ENCODE measurements around the gene ZNF324B.
"Not testable (repeated sequence)": the region's sequence is repeated elsewhere in the genome, so short reads cannot be mapped to it uniquely, and the experiment has no call there.

Gene ZNF324B

DNA sequence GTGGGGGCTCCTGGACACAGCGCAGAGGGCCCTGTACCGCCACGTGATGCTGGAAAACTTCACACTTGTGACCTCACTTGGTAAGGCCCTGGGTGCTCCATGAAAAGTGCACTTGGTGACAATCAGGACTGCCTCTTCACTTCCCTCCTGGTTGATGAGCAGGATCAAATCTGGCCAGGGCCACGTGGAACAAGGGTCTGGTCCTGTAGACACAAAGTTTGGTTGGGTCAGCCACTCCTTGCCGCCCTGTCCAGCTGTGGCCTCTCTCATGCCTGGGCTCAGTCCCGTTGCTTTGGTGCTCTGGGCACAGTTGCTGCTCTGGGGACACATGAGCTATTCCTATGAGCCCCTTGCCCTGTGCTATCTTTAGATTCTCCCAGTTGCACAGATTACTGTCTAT, 2.3 kb downstream of the ZNF324B start:
- H3K36me3 ChIP-seq (ENCODE audit: control insufficient read depth, insufficient read depth, low read length) = no peaks in the 10 kb centered on the region
- H3K4me1 ChIP-seq (ENCODE audit: control insufficient read depth, insufficient read depth, low read length, poor library complexity, severe bottlenecking) = peaks cover 6% of the 10 kb centered on the region
- no peak for DNase-seq
- no peak overlapping the region for H3K4me3 ChIP-seq (ENCODE audit: insufficient read depth, low read depth, low read length, poor library complexity, severe bottlenecking)
- H3K9me3 ChIP-seq (ENCODE audit: control insufficient read depth, low read length) = no peaks in the 10 kb centered on the region
- H3K27ac ChIP-seq (ENCODE audit: insufficient read depth, low read length, poor library complexity, severe bottlenecking) = no peak overlapping the region
- no peaks in the 10 kb centered on the region for H3K27me3 ChIP-seq (replicated peaks; ENCODE audit: control insufficient read depth, insufficient read depth, low read length, poor library complexity, severe bottlenecking)

DNA sequence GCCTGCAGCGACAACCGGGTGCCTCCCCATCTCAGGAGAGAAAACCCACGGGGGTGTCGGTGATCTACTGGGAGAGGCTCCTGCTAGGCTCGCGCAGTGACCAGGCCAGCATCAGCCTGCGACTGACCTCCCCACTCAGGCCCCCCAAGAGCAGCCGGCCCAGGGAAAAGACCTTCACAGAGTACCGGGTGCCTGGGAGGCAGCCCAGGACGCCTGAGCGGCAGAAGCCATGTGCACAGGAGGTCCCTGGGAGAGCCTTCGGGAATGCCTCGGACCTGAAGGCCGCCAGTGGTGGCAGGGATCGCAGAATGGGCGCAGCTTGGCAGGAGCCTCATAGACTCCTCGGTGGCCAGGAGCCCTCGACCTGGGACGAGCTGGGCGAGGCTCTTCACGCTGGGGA, 3.9 kb downstream of the ZNF324B start:
- Histone ChIP-seq H3K36me3 (ENCODE audit: control insufficient read depth, insufficient read depth, low read length) (no peaks in the 10 kb centered on the region), H3K27ac (ENCODE audit: insufficient read depth, low read length, poor library complexity, severe bottlenecking) (no peak overlapping the region), H3K4me1 (ENCODE audit: control insufficient read depth, insufficient read depth, low read length, poor library complexity, severe bottlenecking) (peaks cover 6% of the 10 kb centered on the region), H3K4me3 (ENCODE audit: insufficient read depth, low read depth, low read length, poor library complexity, severe bottlenecking) (no peak overlapping the region), H3K9me3 (ENCODE audit: control insufficient read depth, low read length) (no peaks in the 10 kb centered on the region), H3K27me3 (replicated peaks; ENCODE audit: control insufficient read depth, insufficient read depth, low read length, poor library complexity, severe bottlenecking) (no peaks in the 10 kb centered on the region)
- DNase-seq = no peak

DNA sequence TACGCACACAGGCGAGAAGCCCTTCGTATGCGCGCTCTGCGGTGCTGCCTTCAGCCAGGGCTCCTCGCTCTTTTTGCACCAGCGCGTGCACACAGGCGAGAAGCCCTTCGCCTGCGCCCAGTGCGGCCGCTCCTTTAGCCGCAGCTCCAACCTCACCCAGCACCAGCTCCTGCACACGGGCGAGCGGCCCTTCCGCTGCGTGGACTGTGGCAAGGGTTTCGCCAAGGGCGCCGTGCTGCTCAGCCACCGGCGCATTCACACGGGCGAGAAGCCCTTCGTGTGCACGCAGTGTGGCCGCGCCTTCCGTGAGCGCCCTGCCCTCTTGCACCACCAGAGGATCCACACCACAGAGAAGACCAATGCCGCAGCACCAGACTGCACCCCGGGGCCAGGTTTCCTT, 4.7 kb downstream of the ZNF324B start:
- H3K4me3 ChIP-seq (ENCODE audit: insufficient read depth, low read depth, low read length, poor library complexity, severe bottlenecking) = no peak overlapping the region
- no peak for DNase-seq
- H3K9me3 ChIP-seq (ENCODE audit: control insufficient read depth, low read length) = no peaks in the 10 kb centered on the region
- peaks cover 3% of the 10 kb centered on the region for H3K4me1 ChIP-seq (ENCODE audit: control insufficient read depth, insufficient read depth, low read length, poor library complexity, severe bottlenecking)
- H3K27ac ChIP-seq (ENCODE audit: insufficient read depth, low read length, poor library complexity, severe bottlenecking) = no peak overlapping the region
- no peaks in the 10 kb centered on the region for H3K36me3 ChIP-seq (ENCODE audit: control insufficient read depth, insufficient read depth, low read length)
- no peaks in the 10 kb centered on the region for H3K27me3 ChIP-seq (replicated peaks; ENCODE audit: control insufficient read depth, insufficient read depth, low read length, poor library complexity, severe bottlenecking)

- Histone ChIP-seq H3K4me1 (ENCODE audit: control insufficient read depth, insufficient read depth, low read length, poor library complexity, severe bottlenecking) (no peaks in the 10 kb centered on the region), H3K9me3 (ENCODE audit: control insufficient read depth, low read length) (no peaks in the 10 kb centered on the region), H3K4me3 (ENCODE audit: insufficient read depth, low read depth, low read length, poor library complexity, severe bottlenecking) (no peak overlapping the region), H3K27me3 (replicated peaks; ENCODE audit: control insufficient read depth, insufficient read depth, low read length, poor library complexity, severe bottlenecking) (no peaks in the 10 kb centered on the region), H3K36me3 (ENCODE audit: control insufficient read depth, insufficient read depth, low read length) (no peaks in the 10 kb centered on the region), H3K27ac (ENCODE audit: insufficient read depth, low read length, poor library complexity, severe bottlenecking) (no peak overlapping the region)
- no peak for DNase-seq
Measured at GRCh38 chr19:58460039-58460438, 8.6 kb downstream of the ZNF324B start.

- Histone ChIP-seq H3K27ac (ENCODE audit: insufficient read depth, low read length, poor library complexity, severe bottlenecking) (peak overlapping the region; percentile 96), H3K36me3 (ENCODE audit: control insufficient read depth, insufficient read depth, low read length) (peaks cover 8% of the 10 kb centered on the region), H3K9me3 (ENCODE audit: control insufficient read depth, low read length) (no peaks in the 10 kb centered on the region), H3K4me1 (ENCODE audit: control insufficient read depth, insufficient read depth, low read length, poor library complexity, severe bottlenecking) (peaks cover 15% of the 10 kb centered on the region), H3K27me3 (replicated peaks; ENCODE audit: control insufficient read depth, insufficient read depth, low read length, poor library complexity, severe bottlenecking) (no peaks in the 10 kb centered on the region), H3K4me3 (ENCODE audit: insufficient read depth, low read depth, low read length, poor library complexity, severe bottlenecking) (peak overlapping the region; percentile 98)
- no peak for DNase-seq
Measured at GRCh38 chr19:58466089-58466759, 14.8 kb downstream of the ZNF324B start.

DNA sequence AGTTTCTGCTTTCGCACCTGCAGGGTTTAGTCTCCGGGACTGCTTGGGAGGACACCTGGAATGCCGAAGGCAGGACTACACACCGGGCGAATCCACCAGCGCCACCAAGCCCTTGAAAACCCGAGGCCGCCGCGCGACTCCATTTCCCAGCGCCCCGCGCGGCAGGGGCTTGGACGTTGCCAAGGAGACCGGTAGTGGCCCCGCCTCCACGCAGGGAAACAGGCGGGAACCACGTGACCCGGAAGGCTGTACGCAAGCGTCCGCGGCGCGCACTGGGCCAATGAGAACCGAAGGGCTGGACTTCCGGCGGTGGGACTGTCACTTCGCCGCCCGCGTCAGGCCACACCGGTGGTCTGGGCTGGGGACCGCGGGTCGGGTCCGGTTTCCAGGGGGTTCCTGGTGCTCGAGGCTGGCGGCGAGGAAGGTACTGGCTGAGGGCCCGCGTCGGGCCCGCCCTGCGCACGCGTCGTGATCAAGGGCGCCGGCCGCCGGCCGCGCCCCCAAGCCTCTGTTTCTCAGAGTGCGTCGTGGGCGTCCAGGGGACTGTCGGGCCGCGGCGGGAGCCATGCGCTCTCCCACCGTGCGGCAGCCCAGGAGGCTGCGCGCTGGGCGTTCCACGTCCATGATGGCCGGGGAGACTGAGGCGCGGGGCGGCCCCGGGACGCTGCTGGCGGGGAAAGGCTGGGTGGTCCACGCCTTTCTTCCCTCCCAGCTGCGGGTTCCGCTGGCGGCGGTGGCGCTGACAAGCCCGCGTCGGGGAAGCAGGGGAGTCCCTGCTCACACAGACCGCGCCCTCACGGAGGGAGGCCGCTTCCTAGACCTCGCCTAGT, 15.6 kb downstream of the ZNF324B start, which contains the start of gene ZNF324:
ZNF324 (plus strand) TSS at position 321 of the 830 bp plus-strand sequence. CDS start 2,106 bp downstream, outside the sequence.
- no peaks in the 10 kb centered on the region for H3K9me3 ChIP-seq (ENCODE audit: control insufficient read depth, low read length)
- peak within 1 kb of the TSS; percentile 98 for H3K4me3 ChIP-seq (ENCODE audit: insufficient read depth, low read depth, low read length, poor library complexity, severe bottlenecking)
- peak; percentile 92 to 97 (median 94) for DNase-seq
- no peaks in the 10 kb centered on the region for H3K27me3 ChIP-seq (replicated peaks; ENCODE audit: control insufficient read depth, insufficient read depth, low read length, poor library complexity, severe bottlenecking)
- peaks cover 8% of the 10 kb centered on the region for H3K36me3 ChIP-seq (ENCODE audit: control insufficient read depth, insufficient read depth, low read length)
- H3K27ac ChIP-seq (ENCODE audit: insufficient read depth, low read length, poor library complexity, severe bottlenecking) = peak within 1 kb of the TSS; percentile 96
- peaks cover 15% of the 10 kb centered on the region for H3K4me1 ChIP-seq (ENCODE audit: control insufficient read depth, insufficient read depth, low read length, poor library complexity, severe bottlenecking)

- Histone ChIP-seq H3K4me3 (ENCODE audit: insufficient read depth, low read depth, low read length, poor library complexity, severe bottlenecking) (no peak overlapping the region), H3K9me3 (ENCODE audit: control insufficient read depth, low read length) (no peaks in the 10 kb centered on the region), H3K4me1 (ENCODE audit: control insufficient read depth, insufficient read depth, low read length, poor library complexity, severe bottlenecking) (peaks cover 15% of the 10 kb centered on the region), H3K27me3 (replicated peaks; ENCODE audit: control insufficient read depth, insufficient read depth, low read length, poor library complexity, severe bottlenecking) (no peaks in the 10 kb centered on the region), H3K27ac (ENCODE audit: insufficient read depth, low read length, poor library complexity, severe bottlenecking) (no peak overlapping the region), H3K36me3 (ENCODE audit: control insufficient read depth, insufficient read depth, low read length) (peaks cover 8% of the 10 kb centered on the region)
- no peak for DNase-seq
Measured at GRCh38 chr19:58468216-58468839, 16.9 kb downstream of the ZNF324B start.

DNA sequence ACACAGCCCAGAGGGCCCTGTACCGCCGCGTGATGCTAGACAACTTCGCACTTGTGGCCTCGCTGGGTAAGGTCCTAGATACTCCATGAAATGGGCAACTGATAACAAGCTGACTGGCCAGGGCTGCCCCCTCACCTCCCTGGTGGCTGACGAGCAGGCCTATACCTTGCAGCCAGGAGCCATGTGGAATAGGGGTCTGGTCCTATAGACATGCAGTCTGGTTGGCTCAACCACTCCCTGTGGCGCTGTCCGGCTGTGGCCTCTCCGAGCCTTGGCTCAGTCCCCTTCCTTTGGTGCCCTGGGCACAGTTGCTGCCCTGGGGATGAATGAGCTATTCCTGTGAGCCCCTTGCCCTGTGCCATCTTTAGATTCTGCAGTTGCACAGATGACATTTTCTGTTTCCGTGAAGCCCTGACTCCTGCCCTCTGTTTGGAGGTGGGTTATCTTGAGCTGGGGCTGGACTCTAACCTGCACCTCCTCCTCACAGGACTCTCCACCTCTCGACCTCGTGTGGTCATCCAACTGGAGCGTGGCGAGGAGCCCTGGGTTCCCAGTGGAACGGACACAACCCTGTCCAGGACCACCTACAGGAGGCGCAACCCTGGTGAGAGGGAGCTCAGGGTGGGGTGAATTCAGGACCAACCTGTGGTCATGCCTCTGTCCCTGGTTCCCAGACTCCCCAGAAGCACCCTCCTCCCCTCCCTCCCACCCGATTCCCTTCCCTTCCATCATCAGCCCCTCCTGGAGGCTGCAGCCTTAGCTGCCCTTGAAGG, 18.0 kb downstream of the ZNF324B start:
- Histone ChIP-seq H3K4me3 (ENCODE audit: insufficient read depth, low read depth, low read length, poor library complexity, severe bottlenecking) (no peak overlapping the region), H3K36me3 (ENCODE audit: control insufficient read depth, insufficient read depth, low read length) (peaks cover 8% of the 10 kb centered on the region), H3K4me1 (ENCODE audit: control insufficient read depth, insufficient read depth, low read length, poor library complexity, severe bottlenecking) (peaks cover 15% of the 10 kb centered on the region), H3K9me3 (ENCODE audit: control insufficient read depth, low read length) (no peaks in the 10 kb centered on the region), H3K27ac (ENCODE audit: insufficient read depth, low read length, poor library complexity, severe bottlenecking) (no peak overlapping the region), H3K27me3 (replicated peaks; ENCODE audit: control insufficient read depth, insufficient read depth, low read length, poor library complexity, severe bottlenecking) (no peaks in the 10 kb centered on the region)
- no peak for DNase-seq

DNA sequence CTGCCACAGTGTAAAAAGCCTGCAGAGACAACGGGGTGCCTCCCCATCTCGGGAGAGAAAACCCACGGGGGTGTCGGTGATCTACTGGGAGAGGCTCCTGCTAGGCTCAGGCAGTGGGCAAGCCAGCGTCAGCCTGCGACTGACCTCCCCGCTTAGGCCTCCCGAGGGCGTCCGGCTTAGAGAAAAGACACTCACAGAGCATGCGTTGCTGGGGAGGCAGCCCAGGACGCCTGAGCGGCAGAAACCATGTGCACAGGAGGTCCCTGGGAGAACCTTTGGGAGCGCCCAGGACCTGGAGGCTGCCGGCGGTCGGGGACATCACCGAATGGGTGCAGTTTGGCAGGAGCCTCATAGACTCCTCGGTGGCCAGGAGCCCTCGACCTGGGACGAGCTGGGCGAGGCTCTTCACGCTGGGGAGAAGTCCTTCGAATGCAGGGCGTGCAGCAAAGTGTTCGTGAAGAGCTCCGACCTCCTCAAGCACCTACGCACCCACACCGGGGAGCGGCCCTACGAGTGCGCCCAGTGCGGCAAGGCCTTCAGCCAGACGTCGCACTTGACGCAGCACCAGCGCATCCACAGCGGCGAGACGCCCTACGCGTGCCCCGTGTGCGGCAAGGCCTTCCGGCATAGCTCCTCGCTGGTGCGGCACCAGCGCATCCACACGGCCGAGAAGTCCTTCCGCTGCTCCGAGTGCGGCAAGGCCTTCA, 19.6 kb downstream of the ZNF324B start:
- not testable (repeated sequence) for DNase-seq; H3K27me3 ChIP-seq (replicated peaks; ENCODE audit: control insufficient read depth, insufficient read depth, low read length, poor library complexity, severe bottlenecking); H3K27ac ChIP-seq (ENCODE audit: insufficient read depth, low read length, poor library complexity, severe bottlenecking); H3K36me3 ChIP-seq (ENCODE audit: control insufficient read depth, insufficient read depth, low read length); H3K4me3 ChIP-seq (ENCODE audit: insufficient read depth, low read depth, low read length, poor library complexity, severe bottlenecking); H3K9me3 ChIP-seq (ENCODE audit: control insufficient read depth, low read length)
- peaks cover 21% of the 10 kb centered on the region for H3K4me1 ChIP-seq (ENCODE audit: control insufficient read depth, insufficient read depth, low read length, poor library complexity, severe bottlenecking)

Data from effector memory CD4-positive, alpha-beta T cell (primary cell).